EH (cell line): ENCODE results near the gene ABCA12.

Experiments
- DNase-seq: peaks from one replicate; pipeline ENCODE4 v3.0.0-alpha.2; 2015; ENCODE audit warnings: low read depth

ABCA12 gene

GRCh38 chr2:215032153-215032552, 106.3 kb downstream of the ABCA12 start:
- DNase-seq: no peak

GRCh38 chr2:215031321-215031720, 107.1 kb downstream of the ABCA12 start:
- no peak for DNase-seq

DNA sequence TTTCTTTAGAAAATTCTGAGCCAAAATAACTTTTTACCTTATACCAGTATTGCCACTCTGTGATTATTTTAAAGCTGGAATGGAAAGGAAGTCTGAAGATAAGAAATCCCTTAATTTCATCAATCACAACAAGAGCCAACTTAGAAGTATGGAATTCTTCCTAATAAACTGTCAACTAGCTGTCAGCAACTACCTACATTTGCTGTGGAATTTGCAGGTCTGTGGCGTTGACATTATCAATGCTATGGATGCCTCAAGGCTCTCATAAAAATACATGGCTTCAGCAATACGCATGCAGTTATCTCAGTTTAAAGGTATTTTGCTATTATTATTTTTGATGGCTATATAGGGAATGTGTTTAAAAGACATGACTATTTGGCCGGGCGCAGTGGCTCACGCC, 108.5 kb downstream of the ABCA12 start:
- DNase-seq: no peak

GRCh38 chr2:215028231-215028630, 110.2 kb downstream of the ABCA12 start:
- DNase-seq: peak; percentile 80

GRCh38 chr2:215027779-215028178, 110.6 kb downstream of the ABCA12 start:
- peak; percentile 36 for DNase-seq

GRCh38 chr2:215022910-215023309, 115.5 kb downstream of the ABCA12 start:
- no peak for DNase-seq

DNA sequence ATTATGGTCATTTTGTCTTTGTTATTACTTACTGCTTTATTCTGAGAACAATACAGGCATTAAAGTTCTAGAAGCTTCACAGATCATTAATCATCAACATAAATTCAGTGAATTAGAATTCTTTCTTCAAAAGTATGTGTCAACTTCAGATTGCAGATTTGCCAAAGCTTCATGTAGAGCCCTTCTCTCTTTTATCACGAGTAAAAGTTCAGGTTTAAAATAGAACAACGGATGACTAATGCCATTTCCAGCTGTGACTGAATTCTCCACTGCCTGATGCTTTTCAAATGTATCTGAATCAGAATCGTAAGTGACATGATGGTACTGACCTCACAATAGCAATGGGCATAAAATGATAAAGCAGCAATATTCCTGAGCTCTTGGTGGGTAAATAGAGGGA, 116.0 kb downstream of the ABCA12 start:
- DNase-seq: peak; percentile 78

DNA sequence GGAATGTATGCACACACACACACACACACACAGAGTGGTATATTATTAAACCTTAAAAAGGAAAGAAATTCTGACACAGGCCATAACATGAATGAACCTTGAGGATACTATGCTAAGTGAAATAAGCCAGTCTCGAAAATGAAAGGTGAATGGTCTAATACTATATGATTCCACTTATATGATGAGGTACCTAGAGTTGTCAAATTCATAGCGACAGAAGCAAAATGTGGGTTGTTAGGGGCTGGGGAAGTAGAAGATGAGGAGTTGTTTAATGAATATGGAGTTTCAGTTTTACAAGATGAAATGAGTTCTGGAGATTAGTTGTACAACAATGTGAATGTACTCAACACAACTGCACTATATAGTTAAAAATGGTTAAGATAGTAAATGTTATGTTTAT, 118.1 kb downstream of the ABCA12 start:
- DNase-seq: no peak

- DNase-seq: no peak
Observed at GRCh38 chr2:215019521-215020145, 118.8 kb downstream of the ABCA12 start.

- DNase-seq: no peak
Observed at GRCh38 chr2:215019085-215019484, 119.3 kb downstream of the ABCA12 start.

DNA sequence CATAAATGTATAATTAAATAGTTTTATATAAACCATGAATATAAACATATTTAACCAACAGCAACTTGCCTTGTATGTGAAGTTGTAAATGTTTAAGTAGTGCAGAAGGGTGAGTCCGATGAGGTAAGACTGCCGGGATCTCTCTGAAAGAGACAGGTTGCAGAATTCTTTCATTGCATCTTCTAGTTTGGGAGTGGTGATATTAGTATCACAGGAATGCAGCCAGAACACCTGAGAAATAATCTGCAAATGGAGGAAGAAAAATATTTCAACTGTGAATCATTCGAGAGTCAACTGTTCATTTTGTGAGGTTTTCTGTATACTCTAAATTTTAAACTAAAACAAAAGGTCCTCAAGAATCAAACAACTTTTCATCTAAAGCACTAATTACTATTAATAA, 123.0 kb downstream of the ABCA12 start:
- no peak for DNase-seq

- DNase-seq: no peak
Observed at GRCh38 chr2:215010390-215010789, 128.0 kb downstream of the ABCA12 start.

DNA sequence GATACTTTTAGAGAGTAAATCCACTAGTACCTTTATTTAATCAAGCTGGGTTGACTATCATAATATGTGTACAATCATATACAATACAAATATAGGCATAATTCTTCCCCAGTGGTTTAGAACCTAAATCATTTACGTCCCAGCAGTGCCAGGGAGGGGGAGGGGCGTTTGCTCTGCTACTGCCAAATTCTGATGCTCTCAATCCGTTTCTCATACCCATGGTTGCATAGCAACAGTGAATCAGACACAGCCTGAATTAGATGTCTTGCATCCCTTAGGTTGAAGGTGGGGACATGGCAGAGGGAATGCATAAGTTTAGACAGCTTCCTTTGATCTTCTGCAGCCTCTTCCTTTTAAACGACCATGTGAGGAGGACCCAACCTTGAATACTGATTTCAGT, 135.4 kb downstream of the ABCA12 start:
- peak; percentile 14 for DNase-seq

DNA sequence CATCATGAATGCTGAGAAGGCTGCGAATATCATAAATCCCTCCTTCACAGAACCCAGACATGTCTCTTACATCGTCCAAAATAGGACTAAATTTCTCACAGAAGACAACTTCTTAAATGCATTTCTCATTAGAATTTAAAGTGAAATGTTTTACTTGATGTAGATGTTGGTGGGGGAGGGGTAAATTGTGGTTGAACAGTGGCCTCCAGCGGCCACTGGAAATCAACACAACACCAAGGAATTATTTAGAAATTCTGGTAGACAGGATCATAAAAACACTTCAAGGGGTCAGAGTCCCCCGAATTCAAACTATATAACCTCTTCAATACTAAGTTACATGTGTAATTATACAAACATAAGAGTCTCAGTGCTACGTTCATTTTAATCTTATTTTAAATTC, 135.9 kb downstream of the ABCA12 start:
- DNase-seq: peak; percentile 57

DNA sequence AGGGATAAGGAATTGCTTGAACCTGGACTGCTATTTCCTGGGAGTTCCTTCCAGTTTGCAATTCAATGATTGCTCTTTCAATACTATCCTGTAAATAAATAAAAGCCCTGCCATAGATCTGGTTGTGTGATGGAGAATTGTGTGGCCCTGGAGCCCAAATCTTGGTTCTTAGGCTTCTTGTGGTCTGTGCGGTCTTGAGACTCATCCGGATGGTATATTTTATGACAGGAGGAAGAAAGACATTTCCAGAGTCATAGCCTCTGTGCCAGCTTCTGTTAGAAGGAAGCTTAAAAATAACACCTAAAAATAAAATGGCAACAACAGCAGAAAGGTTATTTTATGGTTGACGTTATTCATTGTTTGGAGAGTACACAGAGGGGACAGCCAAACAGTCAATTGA, 137.7 kb downstream of the ABCA12 start:
- DNase-seq: no peak

GRCh38 chr2:214995926-214996670, 142.3 kb downstream of the ABCA12 start:
- DNase-seq: no peak

GRCh38 chr2:214995409-214995808, 143.0 kb downstream of the ABCA12 start:
- no peak for DNase-seq

DNA sequence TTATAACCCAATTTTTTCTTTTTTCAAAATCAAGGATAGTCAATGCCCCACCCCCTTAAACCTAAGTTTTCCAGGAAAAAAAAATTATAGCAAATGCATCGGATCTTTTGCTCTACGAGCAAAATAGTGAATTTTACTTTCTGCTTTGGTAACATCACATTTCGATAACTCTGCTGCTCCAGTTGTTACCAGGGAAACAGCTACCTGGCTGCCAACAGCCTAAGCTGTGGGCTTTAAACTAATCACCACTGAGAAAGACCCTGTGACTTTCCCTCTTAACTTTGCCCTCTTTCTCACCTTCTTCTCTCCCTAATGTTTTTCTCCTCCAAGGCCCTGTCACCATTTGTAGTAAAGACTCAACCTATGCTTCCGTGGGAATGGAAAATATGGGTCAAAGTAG, 145.5 kb downstream of the ABCA12 start:
- no peak for DNase-seq

DNA sequence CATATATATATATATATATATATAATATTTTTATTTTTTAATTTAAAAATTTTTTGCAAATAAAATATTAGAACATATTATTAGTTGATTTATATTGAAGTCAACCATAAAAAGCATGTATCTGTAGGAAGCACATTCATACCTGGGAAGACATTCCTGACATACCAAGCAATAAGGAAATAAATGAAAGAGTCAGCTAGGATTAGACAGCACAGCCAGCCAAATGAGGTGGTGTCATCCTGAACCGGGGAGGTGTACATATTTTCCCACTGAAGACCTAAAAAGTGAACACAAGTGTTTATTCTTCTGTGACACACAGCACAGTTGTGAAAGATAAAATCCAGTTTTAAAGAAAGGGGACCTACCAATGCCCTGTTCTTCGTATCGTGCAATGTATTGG, 149.2 kb downstream of the ABCA12 start:
- DNase-seq: no peak

GRCh38 chr2:214987261-214987660, 151.2 kb downstream of the ABCA12 start:
- peak; percentile 13 for DNase-seq

DNA sequence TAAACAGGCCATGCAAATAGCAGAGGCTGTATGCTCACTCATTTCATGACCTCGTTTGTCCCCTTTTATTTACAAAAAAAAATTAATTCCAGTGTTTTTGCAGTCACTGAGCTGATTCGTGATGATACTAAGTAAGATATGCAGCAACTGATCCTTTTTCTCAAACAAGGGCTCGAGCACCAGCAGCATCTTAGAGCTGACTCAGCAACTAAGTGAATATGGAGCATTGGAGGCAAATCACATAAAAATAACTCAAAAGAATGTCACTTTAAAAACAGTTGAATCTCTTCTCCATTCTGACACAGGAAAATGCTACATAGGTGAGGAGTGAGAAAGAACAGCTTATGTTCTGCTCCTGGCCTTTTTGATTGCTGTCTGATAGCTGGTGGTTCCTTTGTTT, 152.8 kb downstream of the ABCA12 start:
- DNase-seq: no peak

- DNase-seq: no peak
Observed at GRCh38 chr2:214966420-214966819, 172.0 kb downstream of the ABCA12 start.

GRCh38 chr2:214960677-214961076, 177.7 kb downstream of the ABCA12 start:
- peak; percentile 3 for DNase-seq

DNA sequence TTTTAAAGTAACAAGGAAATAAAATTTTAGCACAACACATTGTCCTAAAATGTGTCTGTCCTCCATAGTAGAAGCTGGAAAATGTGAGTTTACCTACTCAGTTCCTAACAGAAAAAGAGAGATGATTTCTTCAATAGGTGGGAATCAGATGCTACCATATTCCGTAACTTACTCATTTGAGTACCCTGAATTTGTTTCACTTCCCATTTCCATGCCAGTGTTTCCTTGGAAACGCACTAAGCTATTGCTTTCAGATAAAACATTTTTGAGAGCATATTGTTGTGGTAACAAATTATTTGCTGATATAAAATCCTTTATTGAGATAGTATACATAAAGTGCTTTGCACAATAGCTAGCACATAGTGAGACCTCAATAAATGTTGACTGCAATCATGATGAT, 191.5 kb downstream of the ABCA12 start:
- DNase-seq: no peak
